ENCODE measurements around the gene NTRK2.

GRCh38 chr9:84823421-84824271, 154.1 kb downstream of the NTRK2 start:
- TF ChIP-seq CTCF (IDR thresholded peaks at IDR 0.05) = no peak
- no peak for TF ChIP-seq POLR2A (IDR thresholded peaks at IDR 0.05)
- TF ChIP-seq EP300 (IDR thresholded peaks at IDR 0.05) = no peak
- no peak for TF ChIP-seq POLR2AphosphoS5 (IDR thresholded peaks at IDR 0.05)
